ENCODE measurements around the gene MRPL24. TPM values are rescaled to one million over a fixed set of nuclear protein-coding genes. Genes with fewer than 3 reads are reported as not detected.
"Not testable (repeated sequence)": the region's sequence is repeated elsewhere in the genome, so short reads cannot be mapped to it uniquely, and the experiment has no call there.

The MRPL24 gene
- total RNA-seq, 1 donor from 2014 or later: 46.5 TPM

DNA sequence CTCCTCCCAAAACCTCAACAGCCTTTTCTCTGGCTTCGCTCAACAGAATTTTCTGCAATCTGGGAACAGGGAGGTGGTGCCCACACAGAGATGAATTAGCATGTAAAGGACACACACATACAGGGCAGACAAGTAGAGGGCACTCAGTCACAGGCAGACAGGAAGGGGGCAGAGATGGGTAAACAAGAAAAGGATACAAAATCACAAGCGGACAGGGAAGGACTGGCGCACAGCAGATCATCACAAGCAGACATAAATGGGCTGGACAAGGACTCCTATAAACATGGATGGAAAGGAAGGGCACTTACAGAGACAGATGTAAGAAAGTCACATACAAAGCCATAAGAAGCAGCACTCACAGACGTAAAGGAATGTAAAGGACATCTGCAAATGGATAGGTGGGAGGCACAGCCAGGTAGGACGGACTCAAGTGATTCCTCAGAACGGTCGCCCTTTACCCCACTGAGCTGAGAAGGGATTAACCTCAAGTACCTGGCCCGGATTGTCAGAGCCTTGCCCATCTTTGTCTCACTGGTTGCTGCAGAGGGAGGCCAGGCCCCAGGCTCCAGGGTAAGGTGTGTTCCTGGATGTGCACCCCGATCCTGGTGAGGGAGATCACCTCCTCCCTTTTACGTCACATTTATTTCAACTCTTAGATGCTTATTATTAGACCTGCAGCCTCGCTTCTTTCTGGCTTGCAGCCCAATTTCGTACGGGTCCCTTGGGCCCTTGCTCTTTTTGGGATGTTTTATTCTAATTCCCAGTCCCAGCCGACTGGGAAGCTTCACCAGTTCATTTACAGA lies 25.6 kb upstream of the MRPL24 start:
- DNase-seq (ENCODE audit: low read depth) (no peak), FAIRE-seq (no peak)
- peaks cover 27% of the 10 kb centered on the region for H3K4me1 Mint-ChIP-seq (ENCODE audit: low read depth, unreplicated experiment)
- TF ChIP-seq, protein P1, sequence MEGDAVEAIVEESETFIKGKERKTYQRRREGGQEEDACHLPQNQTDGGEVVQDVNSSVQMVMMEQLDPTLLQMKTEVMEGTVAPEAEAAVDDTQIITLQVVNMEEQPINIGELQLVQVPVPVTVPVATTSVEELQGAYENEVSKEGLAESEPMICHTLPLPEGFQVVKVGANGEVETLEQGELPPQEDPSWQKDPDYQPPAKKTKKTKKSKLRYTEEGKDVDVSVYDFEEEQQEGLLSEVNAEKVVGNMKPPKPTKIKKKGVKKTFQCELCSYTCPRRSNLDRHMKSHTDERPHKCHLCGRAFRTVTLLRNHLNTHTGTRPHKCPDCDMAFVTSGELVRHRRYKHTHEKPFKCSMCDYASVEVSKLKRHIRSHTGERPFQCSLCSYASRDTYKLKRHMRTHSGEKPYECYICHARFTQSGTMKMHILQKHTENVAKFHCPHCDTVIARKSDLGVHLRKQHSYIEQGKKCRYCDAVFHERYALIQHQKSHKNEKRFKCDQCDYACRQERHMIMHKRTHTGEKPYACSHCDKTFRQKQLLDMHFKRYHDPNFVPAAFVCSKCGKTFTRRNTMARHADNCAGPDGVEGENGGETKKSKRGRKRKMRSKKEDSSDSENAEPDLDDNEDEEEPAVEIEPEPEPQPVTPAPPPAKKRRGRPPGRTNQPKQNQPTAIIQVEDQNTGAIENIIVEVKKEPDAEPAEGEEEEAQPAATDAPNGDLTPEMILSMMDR (IDR thresholded peaks at IDR 0.05; ENCODE audit: insufficient read depth, low read depth, low read length): no peak
- no peak for TF ChIP-seq EZH2 (IDR thresholded peaks at IDR 0.05; ENCODE audit: insufficient read depth, low read length)
- H3K27ac Mint-ChIP-seq (ENCODE audit: unreplicated experiment): peak overlapping the region; percentile 68
- H3K4me3 Mint-ChIP-seq (ENCODE audit: unreplicated experiment): no peak overlapping the region
- Histone ChIP-seq H3K27ac (ENCODE audit: low read depth, low read length) (peak overlapping the region; percentile 90), H3K4me1 (ENCODE audit: insufficient read depth, low read length) (peaks cover 12% of the 10 kb centered on the region), H3K9ac (ENCODE audit: low read length) (peak overlapping the region; percentile 96), H3K27me3 (ENCODE audit: insufficient read depth, low read length) (no peaks in the 10 kb centered on the region), H3K9me3 (ENCODE audit: insufficient read depth, low read depth, low read length) (no peaks in the 10 kb centered on the region), H3K79me2 (ENCODE audit: insufficient read depth, low read length) (peaks cover 49% of the 10 kb centered on the region), H2AFZ (ENCODE audit: low read depth, low read length) (peak overlapping the region; percentile 84), H3K36me3 (ENCODE audit: insufficient read depth, low read length) (peaks cover 3% of the 10 kb centered on the region), H3K4me3 (ENCODE audit: insufficient read depth, low read depth, low read length) (peak overlapping the region; percentile 83), H4K20me1 (ENCODE audit: insufficient read depth, low read length) (peaks cover 31% of the 10 kb centered on the region), H3K4me2 (ENCODE audit: low read length) (peak overlapping the region; percentile 97)
- no peaks in the 10 kb centered on the region for H3K9me3 Mint-ChIP-seq (ENCODE audit: unreplicated experiment)
- H3K36me3 Mint-ChIP-seq (ENCODE audit: low read depth, unreplicated experiment): peaks cover 6% of the 10 kb centered on the region
- H3K27me3 Mint-ChIP-seq (ENCODE audit: low read depth, unreplicated experiment): no peaks in the 10 kb centered on the region

DNA sequence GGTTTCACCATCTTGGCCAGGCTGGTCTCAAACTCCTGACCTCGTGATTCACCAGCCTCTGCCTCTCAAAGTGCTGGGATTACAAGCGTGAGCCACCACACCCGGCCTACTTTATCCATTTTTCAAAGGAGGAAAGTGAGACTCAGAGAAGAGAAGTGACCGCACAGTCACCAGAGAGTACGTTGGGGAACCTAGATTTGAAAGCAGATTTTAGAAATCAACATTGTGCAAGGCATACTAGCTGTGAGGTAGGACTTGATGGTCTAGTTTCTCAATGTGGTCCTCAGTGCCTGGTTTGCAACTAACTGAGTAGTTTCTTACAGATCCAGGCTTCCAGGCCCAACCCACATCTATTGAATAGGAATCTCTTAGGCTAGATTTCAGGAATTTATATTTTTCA lies 24.8 kb upstream of the MRPL24 start:
- Mint-ChIP-seq H3K4me1 (ENCODE audit: low read depth, unreplicated experiment) (peaks cover 22% of the 10 kb centered on the region), H3K9me3 (ENCODE audit: unreplicated experiment) (no peaks in the 10 kb centered on the region), H3K27ac (ENCODE audit: unreplicated experiment) (no peak overlapping the region), H3K27me3 (ENCODE audit: low read depth, unreplicated experiment) (no peaks in the 10 kb centered on the region), H3K36me3 (ENCODE audit: low read depth, unreplicated experiment) (peaks cover 6% of the 10 kb centered on the region), H3K4me3 (ENCODE audit: unreplicated experiment) (peak overlapping the region; percentile 57)
- Histone ChIP-seq H3K36me3 (ENCODE audit: insufficient read depth, low read length) (no peaks in the 10 kb centered on the region), H3K4me3 (ENCODE audit: insufficient read depth, low read depth, low read length) (no peak overlapping the region), H3K4me1 (ENCODE audit: insufficient read depth, low read length) (peaks cover 12% of the 10 kb centered on the region), H2AFZ (ENCODE audit: low read depth, low read length) (no peak overlapping the region), H3K79me2 (ENCODE audit: insufficient read depth, low read length) (peaks cover 40% of the 10 kb centered on the region), H3K4me2 (ENCODE audit: low read length) (peak overlapping the region; percentile 97), H4K20me1 (ENCODE audit: insufficient read depth, low read length) (peaks cover 22% of the 10 kb centered on the region), H3K9me3 (ENCODE audit: insufficient read depth, low read depth, low read length) (no peaks in the 10 kb centered on the region), H3K27me3 (ENCODE audit: insufficient read depth, low read length) (no peaks in the 10 kb centered on the region), H3K27ac (ENCODE audit: low read depth, low read length) (no peak overlapping the region), H3K9ac (ENCODE audit: low read length) (peak overlapping the region; percentile 96)
- no peak for TF ChIP-seq EZH2 (IDR thresholded peaks at IDR 0.05; ENCODE audit: insufficient read depth, low read length)
- TF ChIP-seq, protein P1 (IDR thresholded peaks at IDR 0.05; ENCODE audit: insufficient read depth, low read depth, low read length): no peak
- DNase-seq (ENCODE audit: low read depth): no peak
- no peak for FAIRE-seq

DNA sequence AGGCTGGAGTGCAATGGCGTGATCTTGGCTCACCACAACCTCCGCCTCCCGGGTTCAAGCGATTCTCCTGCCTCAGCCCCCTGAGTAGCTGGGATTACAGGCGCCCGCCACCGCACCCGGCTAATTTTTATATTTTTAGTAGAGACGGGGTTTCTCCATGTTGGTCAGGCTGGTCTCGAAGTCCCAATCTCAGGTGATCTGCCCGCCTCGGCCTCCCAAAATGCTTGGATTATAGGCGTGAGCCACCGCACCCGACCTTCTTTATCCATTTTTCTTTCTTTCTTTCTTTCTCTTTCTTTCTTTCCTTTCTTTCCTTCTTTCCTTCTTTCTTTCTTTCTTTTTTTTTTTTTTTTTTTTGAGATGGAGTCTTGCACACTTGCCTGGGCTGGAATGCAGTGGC lies 24.2 kb upstream of the MRPL24 start:
- Mint-ChIP-seq H3K4me3 (ENCODE audit: unreplicated experiment) (peak overlapping the region; percentile 57), H3K4me1 (ENCODE audit: low read depth, unreplicated experiment) (peaks cover 21% of the 10 kb centered on the region)
- H3K27me3 Mint-ChIP-seq (ENCODE audit: low read depth, unreplicated experiment); H3K27ac Mint-ChIP-seq (ENCODE audit: unreplicated experiment); H3K9ac ChIP-seq (ENCODE audit: low read length); H3K9me3 ChIP-seq (ENCODE audit: insufficient read depth, low read depth, low read length); H3K4me2 ChIP-seq (ENCODE audit: low read length); H3K27ac ChIP-seq (ENCODE audit: low read depth, low read length); H3K36me3 Mint-ChIP-seq (ENCODE audit: low read depth, unreplicated experiment); H3K27me3 ChIP-seq (ENCODE audit: insufficient read depth, low read length); H3K4me3 ChIP-seq (ENCODE audit: insufficient read depth, low read depth, low read length); H3K9me3 Mint-ChIP-seq (ENCODE audit: unreplicated experiment); H3K36me3 ChIP-seq (ENCODE audit: insufficient read depth, low read length); DNase-seq (ENCODE audit: low read depth); FAIRE-seq; H2AFZ ChIP-seq (ENCODE audit: low read depth, low read length): not testable (repeated sequence)
- Histone ChIP-seq H4K20me1 (ENCODE audit: insufficient read depth, low read length) (peaks cover 17% of the 10 kb centered on the region), H3K4me1 (ENCODE audit: insufficient read depth, low read length) (peaks cover 12% of the 10 kb centered on the region), H3K79me2 (ENCODE audit: insufficient read depth, low read length) (peaks cover 35% of the 10 kb centered on the region)
